GM19397 (cell line): Measurements from ENCODE around the gene NEK6.

Experiments used
- ATAC-seq: cut with Tn5 transposase; IDR thresholded peaks from one replicate; pipeline ENCODE4 v1.9.1; 2021; ENCODE audit warnings: mild to moderate bottlenecking, moderate library complexity; ENCODE audit not compliant: unreplicated experiment

NEK6 gene

GRCh38 chr9:124364141-124364540 lies 106.4 kb downstream of the NEK6 start:
- no peak for ATAC-seq

- no peak for ATAC-seq
These were observed 107.3 kb downstream of the NEK6 start for GRCh38 chr9:124365036-124365435.

- no peak for ATAC-seq
These were observed 108.9 kb downstream of the NEK6 start for GRCh38 chr9:124366476-124367220.

GRCh38 chr9:124368692-124369091 lies 110.9 kb downstream of the NEK6 start:
- no peak for ATAC-seq

GRCh38 chr9:124369231-124369797 lies 111.6 kb downstream of the NEK6 start:
- ATAC-seq = no peak

GRCh38 chr9:124370896-124371582 lies 113.3 kb downstream of the NEK6 start:
- ATAC-seq = no peak

GRCh38 chr9:124372038-124372437 lies 114.3 kb downstream of the NEK6 start:
- ATAC-seq = no peak

GRCh38 chr9:124373386-124373785 lies 115.6 kb downstream of the NEK6 start:
- no peak for ATAC-seq

GRCh38 chr9:124373851-124374250 lies 116.1 kb downstream of the NEK6 start:
- ATAC-seq = no peak

GRCh38 chr9:124375726-124376125 lies 118.0 kb downstream of the NEK6 start:
- no peak for ATAC-seq

- ATAC-seq = no peak
These were observed 118.6 kb downstream of the NEK6 start for GRCh38 chr9:124376329-124376728.

GRCh38 chr9:124377551-124378406 lies 120.0 kb downstream of the NEK6 start:
- no peak for ATAC-seq

GRCh38 chr9:124381170-124381945 lies 123.6 kb downstream of the NEK6 start:
- no peak for ATAC-seq

- no peak for ATAC-seq
These were observed 126.5 kb downstream of the NEK6 start for GRCh38 chr9:124384210-124384609.

GRCh38 chr9:124384846-124385245 lies 127.1 kb downstream of the NEK6 start:
- ATAC-seq = no peak

- no peak for ATAC-seq
These were observed 127.9 kb downstream of the NEK6 start for GRCh38 chr9:124385623-124386022.

- no peak for ATAC-seq
These were observed 128.5 kb downstream of the NEK6 start for GRCh38 chr9:124386201-124386600.

- no peak for ATAC-seq
These were observed 130.7 kb downstream of the NEK6 start for GRCh38 chr9:124388275-124389048.

- ATAC-seq = no peak
These were observed 131.6 kb downstream of the NEK6 start for GRCh38 chr9:124389146-124389939.
